Suprapubic skin (tissue), 4 donors: Measurements from ENCODE around the gene RPS6KC1. TPM values are rescaled to one million over a fixed set of nuclear protein-coding genes. Genes with fewer than 3 reads are reported as not detected.
"Not testable (repeated sequence)": the region's sequence is repeated elsewhere in the genome, so short reads cannot be mapped to it uniquely, and the experiment has no call there.

Experiments used
- DNase-seq, 2 donors: peaks; one replicate each; pipeline ENCODE4 v3.0.0-alpha.2; 2019; ENCODE audit warnings: low spot score in 2 of 2
- H3K27ac ChIP-seq: fragments of 200-600 bp; sonication (generic); one replicate; pipeline ENCODE4 v1.5.1; 2019
- H3K27me3 ChIP-seq: fragments of 200-600 bp; sonication (generic); one replicate; pipeline ENCODE4 v1.5.1; 2019
- H3K36me3 ChIP-seq: fragments of 200-600 bp; sonication (generic); one replicate; pipeline ENCODE4 v1.5.1; 2019
- H3K4me1 ChIP-seq: fragments of 200-600 bp; sonication (generic); one replicate; pipeline ENCODE4 v1.5.1; 2019
- H3K4me3 ChIP-seq: fragments of 200-600 bp; sonication (generic); one replicate; pipeline ENCODE4 v1.5.1; 2019; ENCODE audit warnings: mild to moderate bottlenecking
- H3K9me3 ChIP-seq: fragments of 200-600 bp; sonication (generic); one replicate; pipeline ENCODE4 v1.5.1; 2019
- CTCF ChIP-seq, 2 donors: fragments of 200-600 bp in 1 of 2; fragments of 450-650 bp in 1 of 2; sonication (generic) in 1 of 2; IDR thresholded peaks; one replicate each; pipeline ENCODE4 v1.5.1; 2016 to 2019; ENCODE audit warnings: antibody characterized with exemption in 2 of 2, mild to moderate bottlenecking in 1 of 2, moderate library complexity in 1 of 2
- EP300 ChIP-seq: sonication (generic); formaldehyde crosslinking; IDR thresholded peaks from one replicate; pipeline ENCODE4 v1.6.1; 2017; ENCODE audit warnings: antibody characterized with exemption
- POLR2A ChIP-seq, 2 donors: fragments of 450-650 bp; IDR thresholded peaks; one replicate each; pipeline ENCODE4 v1.6.1; 2017; ENCODE audit warnings: antibody characterized with exemption in 2 of 2, mild to moderate bottlenecking in 2 of 2, moderate library complexity in 2 of 2
- POLR2AphosphoS5 ChIP-seq, 3 donors: sonication (generic); formaldehyde crosslinking; IDR thresholded peaks; one replicate each; pipeline ENCODE4 v1.6.1; 2017; ENCODE audit warnings: antibody characterized with exemption in 3 of 3
- WGBS: methylation state at CpG from one replicate; pipeline ENCODE4 v1.1.5; 2018; 5-methylcytosine and 5-hydroxymethylcytosine counted together
- total RNA-seq, 4 donors: library from RNA; depleted of rRNA; stranded (reverse); fragments of >200 nt; gene quantifications; one replicate each; pipeline ENCODE4 v1.1.0, GENCODE V29; 2016

The RPS6KC1 gene
- total RNA-seq, 4 donors from 2014 or later, result 9.3 to 18.3 (median 14.2) TPM

DNA sequence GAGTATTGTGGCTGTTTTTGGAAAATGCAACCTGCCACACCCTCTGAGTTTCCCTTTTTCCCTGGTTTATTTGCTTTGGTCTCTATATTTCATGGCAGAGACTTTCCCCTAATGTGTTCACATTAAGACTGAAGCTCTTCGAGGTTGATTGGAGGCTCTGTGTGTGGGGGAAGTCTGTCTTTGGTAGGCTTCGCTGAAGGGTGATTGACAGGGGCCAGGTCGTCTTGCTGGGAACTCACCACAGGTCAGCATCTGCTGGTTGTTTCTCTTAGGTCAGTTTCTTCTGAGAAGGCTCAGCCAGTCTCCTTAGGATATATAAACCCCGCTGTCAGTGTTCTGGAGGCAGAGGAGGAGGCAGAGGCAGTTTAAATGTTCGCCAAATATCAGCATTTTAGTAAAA is 249.4 kb downstream of the RPS6KC1 start:
- no peaks in the 10 kb centered on the region for H3K27me3 ChIP-seq
- H3K36me3 ChIP-seq, result no peaks in the 10 kb centered on the region
- 83% methylated on average over 5 of the region's 5 CpGs for WGBS
- H3K27ac ChIP-seq, result no peak overlapping the region
- no peak overlapping the region for H3K4me3 ChIP-seq
- no peak for DNase-seq
- TF ChIP-seq CTCF (IDR thresholded peaks at IDR 0.05) (no peak), POLR2AphosphoS5 (IDR thresholded peaks at IDR 0.05) (no peak), POLR2A (IDR thresholded peaks at IDR 0.05) (no peak), EP300 (no peak)
- no peaks in the 10 kb centered on the region for H3K4me1 ChIP-seq
- no peaks in the 10 kb centered on the region for H3K9me3 ChIP-seq

GRCh38 chr1:213301524-213301923 is 250.5 kb downstream of the RPS6KC1 start:
- not testable (repeated sequence) for H3K27me3 ChIP-seq, H3K4me1 ChIP-seq, DNase-seq, H3K4me3 ChIP-seq, H3K9me3 ChIP-seq, H3K36me3 ChIP-seq, H3K27ac ChIP-seq
- WGBS, result 97% methylated on average over 3 of the region's 3 CpGs

GRCh38 chr1:213303286-213303685 is 252.2 kb downstream of the RPS6KC1 start:
- Histone ChIP-seq H3K27ac (no peak overlapping the region), H3K4me1 (no peaks in the 10 kb centered on the region), H3K9me3 (no peaks in the 10 kb centered on the region), H3K27me3 (no peaks in the 10 kb centered on the region), H3K36me3 (no peaks in the 10 kb centered on the region), H3K4me3 (no peak overlapping the region)
- no peak for TF ChIP-seq POLR2A (IDR thresholded peaks at IDR 0.05)
- no peak for TF ChIP-seq CTCF (IDR thresholded peaks at IDR 0.05)
- TF ChIP-seq POLR2AphosphoS5 (IDR thresholded peaks at IDR 0.05), result no peak
- TF ChIP-seq EP300, result no peak
- DNase-seq, result no peak
- 47% methylated on average over 8 of the region's 8 CpGs for WGBS

GRCh38 chr1:213315571-213315970 is 264.5 kb downstream of the RPS6KC1 start:
- Histone ChIP-seq H3K27me3 (no peaks in the 10 kb centered on the region), H3K27ac (no peak overlapping the region), H3K4me3 (no peak overlapping the region), H3K4me1 (no peaks in the 10 kb centered on the region), H3K9me3 (no peaks in the 10 kb centered on the region), H3K36me3 (no peaks in the 10 kb centered on the region)
- no peak for TF ChIP-seq CTCF (IDR thresholded peaks at IDR 0.05)
- no peak for TF ChIP-seq EP300
- no peak for TF ChIP-seq POLR2A (IDR thresholded peaks at IDR 0.05)
- no peak for TF ChIP-seq POLR2AphosphoS5 (IDR thresholded peaks at IDR 0.05)
- DNase-seq, result no peak
- 94% methylated on average over 1 of the region's 1 CpG for WGBS

- not testable (repeated sequence) for DNase-seq, H3K27ac ChIP-seq, H3K36me3 ChIP-seq, H3K9me3 ChIP-seq, H3K4me3 ChIP-seq, H3K27me3 ChIP-seq, H3K4me1 ChIP-seq
- 71% methylated on average over 1 of the region's 1 CpG for WGBS
Observed at GRCh38 chr1:213318458-213318857, 267.4 kb downstream of the RPS6KC1 start.

GRCh38 chr1:213320191-213320870 is 269.3 kb downstream of the RPS6KC1 start:
- no peak overlapping the region for H3K27ac ChIP-seq
- TF ChIP-seq POLR2A (IDR thresholded peaks at IDR 0.05) (no peak), EP300 (no peak), POLR2AphosphoS5 (IDR thresholded peaks at IDR 0.05) (no peak), CTCF (IDR thresholded peaks at IDR 0.05) (no peak)
- no peaks in the 10 kb centered on the region for H3K4me1 ChIP-seq
- no peaks in the 10 kb centered on the region for H3K9me3 ChIP-seq
- H3K4me3 ChIP-seq, result no peak overlapping the region
- no peaks in the 10 kb centered on the region for H3K36me3 ChIP-seq
- H3K27me3 ChIP-seq, result no peaks in the 10 kb centered on the region
- no peak for DNase-seq
- WGBS, result 71% methylated on average over 6 of the region's 6 CpGs

Other genes with a start within 250 kb of the RPS6KC1 start
- gene SPATA45, start 203.6 kb upstream of the RPS6KC1 start, total RNA-seq, result not detected
- gene FLVCR1, start 193.0 kb upstream of the RPS6KC1 start, total RNA-seq, result 1 to 10 TPM; 4.3 to 8.5 (median 6.3) TPM
- gene VASH2, start 100.7 kb upstream of the RPS6KC1 start, total RNA-seq, result under 1 TPM in 2 of 4 donors, not detected in 2; 0.32 to 0.36 TPM
- 100 to 1,000 TPM in 1 of 4 donors, 10 to 100 TPM in 3; 27.9 to 116 (median 36.0) TPM for gene ANGEL2, start 35.4 kb upstream of the RPS6KC1 start, total RNA-seq